ENCODE results near the gene RNF8. TPM values are rescaled to one million over a fixed set of nuclear protein-coding genes. Genes with fewer than 3 reads are reported as not detected.
"Not testable (repeated sequence)": the region's sequence is repeated elsewhere in the genome, so short reads cannot be mapped to it uniquely, and the experiment has no call there.

RNF8 gene
- polyA plus RNA-seq, 4 donors = 24.0 to 34.2 (median 27.9) TPM

DNA sequence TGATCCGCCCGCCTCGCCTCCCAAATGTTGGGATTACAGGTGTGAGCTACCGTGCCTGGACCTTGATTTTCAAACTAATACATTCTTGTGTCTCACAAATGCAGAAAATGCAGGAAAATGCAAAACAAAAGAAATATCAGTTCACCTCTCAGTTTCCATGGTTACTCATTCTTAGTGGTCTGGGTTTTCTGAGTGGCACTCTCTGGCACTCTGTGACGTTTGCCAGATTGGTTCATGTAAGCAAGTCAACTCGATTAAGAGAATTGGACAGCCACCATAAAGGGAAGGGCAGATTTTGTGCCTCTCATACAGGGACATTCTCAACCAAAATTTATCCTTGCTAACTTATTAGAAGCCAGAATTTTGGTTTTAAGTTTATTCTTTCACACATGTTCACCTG, 87.9 kb downstream of the RNF8 start:
- DNase-seq (ENCODE audit: low read depth in 4 of 4, low spot score in 2 of 4) = no peak

DNA sequence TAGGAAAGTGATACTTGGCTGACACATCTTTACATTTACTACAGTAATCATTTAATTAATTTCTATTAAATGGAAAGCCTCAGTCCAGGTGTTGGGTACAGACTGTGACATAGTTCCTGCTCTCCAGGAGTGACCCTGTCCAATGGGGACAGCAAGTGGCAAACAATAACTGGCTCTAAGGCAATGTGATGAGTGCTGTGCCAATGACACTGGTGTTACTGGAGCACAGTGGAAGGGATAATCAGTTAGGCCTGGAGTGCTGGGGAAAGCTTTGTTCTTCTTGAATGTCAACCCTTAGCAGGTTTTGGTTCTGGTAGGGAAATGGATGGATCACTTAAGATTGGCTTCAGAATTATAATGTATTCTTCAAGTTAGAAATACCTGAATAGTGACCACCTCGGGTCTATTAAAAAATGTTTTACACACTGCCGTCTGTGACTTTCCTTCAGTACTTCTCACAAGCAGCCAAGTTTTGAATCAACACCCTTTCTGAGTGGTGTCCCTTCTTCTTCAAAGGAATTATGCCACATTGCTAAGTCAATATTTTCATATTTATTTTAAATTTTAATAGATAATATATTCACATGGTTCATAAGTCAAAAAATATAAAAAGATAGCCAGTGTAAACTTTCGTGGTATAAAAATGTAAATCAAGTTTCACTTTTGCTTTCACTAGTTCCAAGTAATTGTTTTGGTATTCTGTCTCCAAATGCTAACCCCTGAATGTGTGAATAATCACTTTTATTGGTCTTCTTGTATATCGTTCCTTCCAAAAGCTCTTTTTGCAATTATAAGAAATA, 88.8 kb downstream of the RNF8 start:
- DNase-seq (ENCODE audit: low read depth in 4 of 4, low spot score in 2 of 4) = no peak

DNA sequence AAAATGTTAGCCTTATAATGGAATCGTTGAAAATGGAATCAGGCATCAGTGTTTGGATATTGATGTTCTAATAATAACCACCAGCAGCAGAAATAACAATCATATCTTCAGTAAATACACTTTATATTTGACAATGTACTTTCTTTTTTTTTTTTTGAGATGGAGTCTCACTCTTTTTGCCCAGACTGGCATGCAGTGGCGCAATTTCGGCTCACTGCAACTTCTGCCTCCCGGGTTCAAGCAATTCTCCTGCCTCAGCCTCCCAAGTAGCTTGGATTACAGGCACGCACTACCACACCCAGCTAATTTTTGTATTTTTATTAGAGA, 89.4 kb downstream of the RNF8 start:
- not testable (repeated sequence) for DNase-seq (ENCODE audit: low read depth in 4 of 4, low spot score in 2 of 4)

Other genes with a start within 250 kb of the RNF8 start
- 10 to 100 TPM; 22.1 to 26.6 (median 24.7) TPM for gene PIM1, start 183.8 kb upstream of the RNF8 start, polyA plus RNA-seq (ENCODE audit: insufficient read length in 4 of 4)
- gene TBC1D22B, start 96.2 kb upstream of the RNF8 start, polyA plus RNA-seq (ENCODE audit: insufficient read length in 4 of 4) = 10 to 100 TPM; 13.5 to 16.5 (median 14.5) TPM
- gene TMEM217, start 95.8 kb upstream of the RNF8 start, polyA plus RNA-seq (ENCODE audit: insufficient read length in 4 of 4) = 1 to 10 TPM in 3 of 4 donors, under 1 TPM in 1; 0.92 to 1.6 (median 1.3) TPM
- gene CMTR1, start 79.2 kb downstream of the RNF8 start, polyA plus RNA-seq (ENCODE audit: insufficient read length in 4 of 4) = 10 to 100 TPM; 43.4 to 51.7 (median 46.9) TPM
- gene CCDC167, start 145.9 kb downstream of the RNF8 start, polyA plus RNA-seq (ENCODE audit: insufficient read length in 4 of 4) = 10 to 100 TPM; 26.6 to 33.6 (median 28.3) TPM